Neutrophil (primary cell): ENCODE data around the gene SMARCD1.

Experiments used
- H3K27ac ChIP-seq: fragments of 200-600 bp; sonication (generic); 2 replicates; pipeline ENCODE4 v1.5.1; 2016; ENCODE audit warnings: mild to moderate bottlenecking, moderate library complexity
- H3K27me3 ChIP-seq: fragments of 200-600 bp; sonication (generic); 2 replicates; pipeline ENCODE4 v1.6.0; 2016; ENCODE audit warnings: mild to moderate bottlenecking
- H3K36me3 ChIP-seq: fragments of 200-600 bp; sonication (generic); 2 replicates; pipeline ENCODE4 v1.5.1; 2017
- H3K4me1 ChIP-seq, 2 experiments: fragments of 200-600 bp in 1 of 2; sonication (generic) in 1 of 2; 1 replicate in 1 of 2; 2 replicates in 1 of 2; pipeline versions ENCODE4 v1.5.1 to v1.6.1; 2013 to 2016; ENCODE audit warnings: low read depth in 1 of 2, low read length in 1 of 2, mild to moderate bottlenecking in 1 of 2, moderate library complexity in 1 of 2; ENCODE audit not compliant: control insufficient read depth in 1 of 2, insufficient read depth in 1 of 2
- H3K4me3 ChIP-seq, 2 experiments: fragments of 200-600 bp in 1 of 2; sonication (generic) in 1 of 2; 1 replicate in 1 of 2; 2 replicates in 1 of 2; pipeline ENCODE4 v1.5.1; 2013 to 2016; ENCODE audit warnings: low read depth in 1 of 2, low read length in 1 of 2, mild to moderate bottlenecking in 1 of 2, moderate library complexity in 1 of 2
- H3K9me3 ChIP-seq: fragments of 200-600 bp; sonication (generic); 2 replicates; pipeline ENCODE4 v1.5.1; 2016
- TF ChIP-seq, protein P1 (sequence below): fragments of 200-600 bp; sonication (generic); IDR thresholded peaks from 2 replicates; pipeline ENCODE4 v1.5.1; 2016; ENCODE audit warnings: antibody characterized with exemption

SMARCD1 gene

DNA sequence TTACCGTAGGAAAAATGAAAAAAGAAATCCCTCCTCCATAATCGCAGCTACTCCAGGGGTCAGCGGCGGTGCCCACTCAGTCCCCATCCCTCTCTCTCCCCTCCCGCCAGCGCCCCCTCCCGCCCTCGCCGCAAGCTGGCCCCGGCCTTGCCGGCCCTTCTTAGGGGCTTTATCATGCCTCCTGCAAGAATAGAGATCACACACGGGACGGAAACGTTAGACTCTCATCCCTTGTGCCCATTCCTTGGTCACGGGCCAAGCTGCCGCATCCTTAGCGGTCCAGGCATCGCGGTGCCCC, 26.2 kb downstream of the SMARCD1 start:
- peak overlapping the region; percentile 64 to 91 for H3K4me3 ChIP-seq
- H3K4me1 ChIP-seq: peaks cover 10 to 17% of the 10 kb centered on the region in 2 experiments
- H3K27me3 ChIP-seq: no peaks in the 10 kb centered on the region
- H3K9me3 ChIP-seq: no peaks in the 10 kb centered on the region
- peak overlapping the region; percentile 91 for H3K27ac ChIP-seq
- TF ChIP-seq, protein P1, sequence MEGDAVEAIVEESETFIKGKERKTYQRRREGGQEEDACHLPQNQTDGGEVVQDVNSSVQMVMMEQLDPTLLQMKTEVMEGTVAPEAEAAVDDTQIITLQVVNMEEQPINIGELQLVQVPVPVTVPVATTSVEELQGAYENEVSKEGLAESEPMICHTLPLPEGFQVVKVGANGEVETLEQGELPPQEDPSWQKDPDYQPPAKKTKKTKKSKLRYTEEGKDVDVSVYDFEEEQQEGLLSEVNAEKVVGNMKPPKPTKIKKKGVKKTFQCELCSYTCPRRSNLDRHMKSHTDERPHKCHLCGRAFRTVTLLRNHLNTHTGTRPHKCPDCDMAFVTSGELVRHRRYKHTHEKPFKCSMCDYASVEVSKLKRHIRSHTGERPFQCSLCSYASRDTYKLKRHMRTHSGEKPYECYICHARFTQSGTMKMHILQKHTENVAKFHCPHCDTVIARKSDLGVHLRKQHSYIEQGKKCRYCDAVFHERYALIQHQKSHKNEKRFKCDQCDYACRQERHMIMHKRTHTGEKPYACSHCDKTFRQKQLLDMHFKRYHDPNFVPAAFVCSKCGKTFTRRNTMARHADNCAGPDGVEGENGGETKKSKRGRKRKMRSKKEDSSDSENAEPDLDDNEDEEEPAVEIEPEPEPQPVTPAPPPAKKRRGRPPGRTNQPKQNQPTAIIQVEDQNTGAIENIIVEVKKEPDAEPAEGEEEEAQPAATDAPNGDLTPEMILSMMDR: no peak
- H3K36me3 ChIP-seq: peaks cover 3% of the 10 kb centered on the region

DNA sequence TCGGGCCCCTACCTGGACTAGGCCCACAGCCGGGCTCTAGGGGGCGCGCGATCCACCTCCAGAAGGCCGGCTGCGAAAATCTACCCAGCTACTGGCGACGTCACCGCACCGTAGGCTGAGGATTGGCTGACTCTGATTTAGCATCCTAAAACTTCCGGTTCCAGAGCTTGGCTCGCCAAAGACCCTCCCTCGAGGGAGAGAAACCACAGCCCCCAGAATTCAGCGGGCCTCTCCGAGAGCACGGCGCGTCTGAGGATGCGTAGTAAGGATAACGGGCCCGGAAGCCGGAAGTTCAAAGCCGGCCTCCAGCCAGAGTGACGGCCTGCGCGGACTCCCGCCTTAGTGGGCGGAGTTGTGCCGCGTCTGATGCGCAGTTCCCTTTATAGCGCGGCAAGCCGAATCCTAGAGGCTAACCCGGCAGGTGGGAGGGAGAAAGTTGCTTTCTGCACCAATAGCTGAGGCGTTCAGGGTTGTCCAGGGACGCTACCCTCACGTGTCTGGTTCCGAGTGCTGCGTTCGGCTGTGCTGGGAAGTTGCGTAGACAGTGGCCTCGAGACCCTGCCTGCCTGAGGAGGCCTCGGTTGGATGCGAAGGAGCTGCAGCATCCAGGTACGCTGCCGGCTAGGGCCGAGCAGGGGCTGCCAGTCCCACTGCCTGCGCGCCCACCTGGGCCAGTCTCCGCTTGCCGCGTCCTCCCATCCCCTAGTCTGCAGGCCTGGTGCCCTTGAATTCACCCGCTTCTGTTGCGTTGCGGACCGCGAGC, 26.7 kb downstream of the SMARCD1 start, which contains the start of gene COX14:
Gene COX14, plus strand, starts transcription at position 544 of the 763 bp plus-strand sequence. CDS start 7,808 bp downstream, outside the sequence.
- H3K9me3 ChIP-seq: no peaks in the 10 kb centered on the region
- H3K36me3 ChIP-seq: peaks cover 9% of the 10 kb centered on the region
- H3K4me3 ChIP-seq: peak within 1 kb of the TSS; percentile 84 to 91
- peak within 1 kb of the TSS; percentile 91 for H3K27ac ChIP-seq
- peaks cover 10 to 17% of the 10 kb centered on the region in 2 experiments for H3K4me1 ChIP-seq
- no peaks in the 10 kb centered on the region for H3K27me3 ChIP-seq
- TF ChIP-seq, protein P1: peak; percentile 97

DNA sequence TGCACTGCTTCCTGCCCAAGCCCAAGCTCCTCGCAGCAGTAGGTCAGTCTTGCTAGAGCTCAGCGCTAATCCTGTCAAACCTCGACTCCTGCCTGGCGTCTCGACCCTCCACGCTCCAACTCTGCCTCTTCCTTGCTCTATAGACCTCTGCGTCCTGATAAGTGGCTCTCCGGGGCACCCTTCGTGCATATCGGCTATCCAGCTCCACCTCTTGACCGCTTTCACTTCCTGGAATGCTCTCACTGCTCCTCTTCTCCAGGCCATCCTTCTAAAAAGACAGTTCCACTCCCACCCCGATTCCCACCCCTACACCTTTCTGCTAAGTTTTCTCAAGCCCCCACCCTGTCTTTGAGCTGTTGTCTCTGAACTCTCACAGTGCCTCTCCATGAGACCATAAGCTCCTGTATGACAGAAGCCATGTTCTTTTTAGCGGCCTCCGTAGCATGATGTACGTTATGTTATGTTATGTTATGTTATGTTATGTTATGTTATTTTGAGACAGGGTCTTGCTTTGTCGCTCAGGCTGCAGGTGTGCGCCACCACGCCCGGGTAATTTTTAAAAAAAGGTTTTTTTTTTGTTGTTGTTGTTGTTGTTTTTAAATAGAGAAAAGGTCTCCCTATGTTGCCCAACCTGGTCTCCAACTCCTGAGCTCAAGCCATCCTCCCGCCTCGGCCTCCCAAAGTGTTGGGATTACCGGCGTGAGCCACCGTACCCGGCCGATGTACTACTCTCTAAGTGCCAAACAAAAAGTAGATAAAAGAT, 27.5 kb downstream of the SMARCD1 start:
- Histone ChIP-seq H3K27me3 (no peaks in the 10 kb centered on the region), H3K4me3 (peak overlapping the region; percentile 84 to 91), H3K27ac (peak overlapping the region; percentile 91), H3K36me3 (peaks cover 9% of the 10 kb centered on the region), H3K4me1 (peaks cover 10 to 17% of the 10 kb centered on the region in 2 experiments), H3K9me3 (no peaks in the 10 kb centered on the region)
- TF ChIP-seq, protein P1: no peak

DNA sequence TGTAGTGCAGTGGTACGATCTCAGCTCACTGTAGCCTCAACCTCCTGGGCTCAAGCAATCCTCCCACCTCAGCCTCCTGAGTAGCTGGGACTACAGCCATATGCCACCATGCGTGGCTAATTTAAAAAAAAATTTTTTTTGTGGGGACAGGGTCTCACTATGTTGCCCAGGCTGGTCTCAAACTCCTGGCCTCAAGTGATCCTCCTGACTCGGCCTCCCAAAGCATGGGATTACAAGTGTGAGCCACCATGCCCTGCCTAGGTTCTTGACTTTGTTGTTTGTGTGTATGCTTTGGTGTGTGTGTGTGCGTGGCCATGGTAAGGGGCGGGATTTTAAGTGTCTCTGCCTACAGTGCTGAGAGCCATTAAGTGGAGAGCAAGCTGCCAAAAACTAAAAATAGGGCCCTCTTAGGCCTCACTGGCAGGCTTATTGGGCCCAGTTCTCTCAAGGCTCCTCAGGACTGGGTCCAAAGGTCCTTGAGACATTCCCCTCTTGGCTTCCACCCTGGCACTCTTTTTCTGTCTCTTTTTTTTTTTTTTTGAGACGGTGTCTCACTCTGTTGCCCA, 32.0 kb downstream of the SMARCD1 start:
- H3K27ac ChIP-seq: no peak overlapping the region
- TF ChIP-seq, protein P1: no peak
- H3K9me3 ChIP-seq: no peaks in the 10 kb centered on the region
- no peaks in the 10 kb centered on the region for H3K27me3 ChIP-seq
- peaks cover 43% of the 10 kb centered on the region for H3K36me3 ChIP-seq
- no peak overlapping the region for H3K4me3 ChIP-seq
- peaks cover 0 to 10% of the 10 kb centered on the region in 2 experiments for H3K4me1 ChIP-seq

DNA sequence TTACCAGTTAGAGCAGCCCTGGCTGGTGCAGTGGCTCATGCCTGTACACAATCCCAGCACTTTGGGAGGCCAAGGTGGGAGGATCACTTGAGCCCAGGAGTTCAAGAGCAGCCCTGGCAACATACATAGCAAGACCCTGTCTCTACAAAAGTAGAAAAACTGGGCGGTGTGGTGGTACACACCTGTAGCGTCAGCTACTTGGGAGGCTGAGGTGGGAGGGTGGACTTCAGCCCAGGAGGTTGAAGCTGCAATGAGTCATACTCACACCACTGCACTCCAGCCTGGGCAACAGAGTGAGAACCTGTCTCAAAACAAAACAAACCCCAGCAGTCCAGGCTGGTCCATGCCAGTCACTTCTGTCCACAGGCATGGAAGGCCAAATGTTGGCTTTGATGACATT, 34.2 kb downstream of the SMARCD1 start:
- Histone ChIP-seq H3K36me3 (peaks cover 54% of the 10 kb centered on the region), H3K4me3 (no peak overlapping the region), H3K9me3 (no peaks in the 10 kb centered on the region), H3K27ac (no peak overlapping the region), H3K27me3 (no peaks in the 10 kb centered on the region), H3K4me1 (no peaks in the 10 kb centered on the region)
- TF ChIP-seq, protein P1: no peak
